HG02970 (cell line): ENCODE results near the gene HINFP.
"Not testable (repeated sequence)": the region's sequence is repeated elsewhere in the genome, so short reads cannot be mapped to it uniquely, and the experiment has no call there.

Experiments used
- ATAC-seq: cut with Tn5 transposase; IDR thresholded peaks from one replicate; pipeline ENCODE4 v1.9.1; 2021; ENCODE audit warnings: mild to moderate bottlenecking, moderate library complexity, moderate number of reproducible peaks; ENCODE audit not compliant: unreplicated experiment, low FRiP score

Gene HINFP

DNA sequence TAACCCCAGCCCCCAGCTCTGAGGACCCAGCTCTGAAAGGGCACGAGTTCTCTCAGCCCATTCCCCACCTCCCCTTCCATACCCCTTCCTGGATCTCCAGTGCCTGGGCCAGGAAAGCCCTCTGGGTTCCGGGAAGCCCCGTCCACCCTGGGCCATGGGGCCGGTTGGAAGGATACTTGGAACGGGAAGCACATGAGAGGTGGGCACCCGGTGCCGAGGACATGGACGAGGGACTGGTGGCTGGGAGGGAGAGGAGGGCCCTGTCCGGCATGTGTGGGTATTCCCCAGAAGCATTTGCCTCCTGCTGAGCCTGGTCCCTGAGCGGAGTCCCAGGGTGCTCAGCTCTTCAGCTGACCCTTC is 5.2 kb upstream of the HINFP start:
- ATAC-seq, result no peak

DNA sequence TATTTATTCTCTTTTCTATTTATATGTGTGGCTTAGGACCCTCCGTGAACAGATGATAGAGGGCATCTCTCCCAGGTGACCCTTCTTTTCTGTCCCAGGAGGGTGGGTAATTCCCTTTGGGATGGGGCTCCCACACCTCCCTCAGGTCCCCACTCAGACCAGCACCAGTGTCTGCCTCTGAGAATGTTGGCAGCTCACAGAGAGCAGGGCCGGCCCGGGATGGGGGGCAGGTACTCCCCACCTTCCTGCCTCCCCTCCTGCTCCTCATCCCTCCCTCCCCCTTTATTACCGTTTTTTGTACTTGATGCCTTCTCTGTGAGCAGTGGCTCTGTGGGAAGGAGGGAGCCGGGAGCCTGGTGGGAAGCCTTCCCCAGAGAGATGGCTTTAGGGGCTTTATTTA is 4.8 kb upstream of the HINFP start:
- ATAC-seq, result no peak

DNA sequence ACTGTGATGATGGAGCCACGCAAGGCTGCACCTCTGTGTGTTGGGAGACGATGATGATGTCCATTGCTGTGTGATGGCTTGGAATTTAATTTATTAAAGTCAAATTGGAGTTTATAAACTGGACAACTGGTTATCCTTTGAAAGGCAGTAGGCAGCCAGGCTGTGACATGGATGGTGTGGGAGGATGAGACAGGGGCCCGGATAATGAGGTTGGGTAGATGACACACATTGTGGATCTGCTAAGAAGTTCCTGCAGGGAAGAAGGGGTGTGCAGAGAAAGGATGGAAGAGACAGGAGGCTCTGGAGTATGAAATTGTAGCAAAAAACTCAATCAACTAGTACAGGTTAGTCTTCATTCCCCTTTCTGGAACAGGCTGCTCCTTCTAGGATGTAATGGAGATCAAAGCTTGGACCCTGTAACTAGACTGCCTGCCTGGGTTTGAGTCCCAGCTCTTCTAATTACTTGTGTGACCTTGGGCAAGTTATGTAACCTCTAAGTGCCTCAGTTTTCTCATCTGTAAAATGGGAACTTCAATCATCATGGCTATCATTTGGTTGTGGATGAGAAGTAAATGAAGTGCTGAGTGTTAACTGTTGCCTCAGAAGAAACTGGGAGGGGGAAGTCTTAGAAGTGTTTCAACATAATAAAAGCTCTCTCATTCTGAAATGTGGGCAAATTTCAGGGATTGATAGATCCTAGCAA is 4.2 kb upstream of the HINFP start:
- no peak for ATAC-seq

DNA sequence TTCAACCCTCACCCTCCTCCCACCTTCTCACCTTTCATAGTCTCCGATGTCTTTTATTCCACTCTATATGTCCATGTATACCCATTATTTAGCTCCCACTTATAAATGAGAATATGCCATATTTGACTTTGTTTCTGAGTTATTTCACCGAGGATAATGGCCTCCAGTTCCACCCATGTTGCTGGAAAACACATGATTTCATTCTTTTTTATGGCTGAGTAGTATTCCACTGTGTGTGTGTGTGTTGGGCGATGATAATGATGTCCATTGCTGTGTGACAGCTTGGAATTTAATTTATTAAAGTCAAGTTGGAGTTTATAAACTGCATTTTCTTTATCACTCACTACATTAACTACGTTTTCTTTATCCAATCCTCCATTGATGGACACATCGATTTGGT is 3.2 kb upstream of the HINFP start:
- ATAC-seq, result no peak

DNA sequence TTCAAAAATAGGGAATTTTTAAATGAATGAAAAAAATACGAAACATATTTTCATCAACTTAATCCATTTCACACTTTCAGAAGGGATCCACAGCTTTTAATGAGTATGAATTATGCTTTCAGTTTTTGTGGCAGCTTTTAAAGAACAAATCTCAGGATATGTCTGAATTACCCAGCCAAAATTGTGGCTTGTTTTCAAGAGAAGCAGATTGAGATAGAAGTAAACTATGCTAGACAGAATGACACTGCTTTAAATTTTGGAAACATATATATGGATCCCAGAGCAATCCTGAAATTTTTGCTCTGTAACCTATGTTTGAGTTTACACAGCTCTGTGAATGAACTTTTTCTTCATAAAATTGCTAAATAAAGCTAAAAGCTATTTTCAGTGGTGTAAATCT is 2.4 kb upstream of the HINFP start:
- ATAC-seq, result no peak

DNA sequence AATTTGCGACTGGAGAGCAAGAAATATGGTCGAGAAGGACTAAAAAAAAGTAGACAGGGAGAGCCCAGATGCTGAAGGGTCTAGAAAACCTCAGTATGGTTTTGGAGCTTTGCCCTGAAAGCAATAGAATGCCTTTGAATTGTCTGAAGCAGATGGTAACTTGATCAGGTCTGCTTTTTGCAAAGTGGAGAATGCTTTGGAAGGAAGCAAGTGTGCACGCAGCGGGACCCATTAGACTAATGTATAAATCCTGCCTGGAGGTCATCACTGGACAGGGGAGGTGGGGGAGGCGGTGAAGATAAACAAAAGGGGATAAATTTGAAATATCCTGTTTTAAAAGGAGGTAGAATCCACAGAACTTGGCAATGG is 757 bp upstream of the HINFP start:
- no peak for ATAC-seq

DNA sequence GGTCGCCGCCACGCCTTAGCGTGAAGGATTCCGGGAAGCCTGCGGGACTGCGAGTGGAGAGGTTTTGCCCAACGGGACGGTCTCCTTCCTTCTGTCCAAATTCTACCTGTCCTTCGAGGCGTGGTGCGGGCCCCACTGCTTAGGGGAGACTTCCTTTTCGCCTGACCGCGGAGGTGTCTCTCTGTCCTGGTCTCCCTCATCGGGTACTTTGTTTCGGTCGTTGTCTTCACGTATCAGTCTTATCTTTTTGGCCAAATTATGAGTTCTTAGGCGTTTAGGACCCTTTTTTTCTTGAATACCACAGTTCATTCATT is 388 bp downstream of the HINFP start:
- ATAC-seq, result no peak

DNA sequence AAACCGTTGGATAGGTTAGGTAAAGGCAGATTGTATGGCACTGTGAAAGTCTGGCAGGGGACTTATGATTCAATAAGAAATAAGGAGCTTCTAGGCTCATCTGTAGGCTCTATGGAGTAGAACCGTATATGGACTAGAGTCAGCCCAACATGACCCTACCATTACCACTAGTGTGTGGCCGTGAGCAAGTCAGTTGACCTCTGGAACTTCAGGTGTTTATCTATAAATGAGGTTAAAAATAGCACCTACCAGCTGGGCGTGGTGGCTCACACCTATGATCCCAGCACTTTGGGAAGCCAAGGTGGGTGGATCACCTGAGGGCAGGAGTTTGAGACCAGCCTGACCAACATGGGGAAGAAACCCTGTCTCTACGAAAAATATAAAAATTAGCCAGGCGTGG is 4.4 kb downstream of the HINFP start:
- no peak for ATAC-seq

DNA sequence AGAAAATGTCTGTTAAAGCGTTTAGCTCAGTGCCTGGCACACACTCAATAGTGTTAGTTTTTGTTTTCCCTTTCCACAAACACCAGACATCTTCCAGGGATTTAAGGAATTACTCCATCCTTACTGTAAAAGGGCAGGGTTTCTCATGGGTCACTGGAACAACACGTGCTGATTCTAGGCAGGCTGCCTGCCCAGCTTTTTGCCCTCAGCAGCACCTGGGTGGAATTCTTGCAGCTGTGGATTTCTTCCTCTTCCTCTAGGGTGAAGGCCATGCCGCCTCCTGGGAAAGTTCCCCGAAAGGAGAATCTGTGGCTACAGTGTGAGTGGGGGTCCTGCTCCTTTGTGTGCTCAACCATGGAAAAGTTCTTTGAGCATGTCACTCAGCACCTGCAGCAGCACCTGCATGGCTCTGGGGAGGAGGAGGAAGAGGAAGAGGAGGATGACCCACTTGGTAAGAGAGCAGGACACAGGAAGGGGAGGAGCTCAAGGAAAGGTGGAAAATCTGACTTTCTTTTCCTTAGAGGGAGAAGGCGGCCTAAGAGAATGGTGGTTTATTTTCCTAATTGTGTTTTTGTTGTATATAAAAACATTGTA is 5.4 kb downstream of the HINFP start:
- no peak for ATAC-seq

DNA sequence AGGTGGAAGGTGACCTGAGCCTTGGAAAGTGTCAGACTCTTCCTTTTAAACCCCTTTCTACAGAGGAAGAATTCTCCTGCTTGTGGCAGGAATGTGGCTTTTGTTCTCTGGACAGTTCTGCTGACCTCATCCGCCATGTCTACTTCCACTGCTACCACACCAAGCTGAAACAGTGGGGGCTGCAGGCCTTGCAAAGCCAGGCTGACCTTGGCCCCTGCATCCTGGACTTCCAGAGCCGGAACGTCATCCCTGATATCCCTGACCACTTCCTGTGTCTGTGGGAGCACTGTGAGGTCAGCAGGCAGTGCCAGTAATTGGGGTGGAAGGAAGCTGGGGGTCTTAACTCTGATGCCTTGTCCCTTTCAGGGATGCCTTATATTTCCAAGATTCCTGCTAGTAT is 9.3 kb downstream of the HINFP start:
- no peak for ATAC-seq

DNA sequence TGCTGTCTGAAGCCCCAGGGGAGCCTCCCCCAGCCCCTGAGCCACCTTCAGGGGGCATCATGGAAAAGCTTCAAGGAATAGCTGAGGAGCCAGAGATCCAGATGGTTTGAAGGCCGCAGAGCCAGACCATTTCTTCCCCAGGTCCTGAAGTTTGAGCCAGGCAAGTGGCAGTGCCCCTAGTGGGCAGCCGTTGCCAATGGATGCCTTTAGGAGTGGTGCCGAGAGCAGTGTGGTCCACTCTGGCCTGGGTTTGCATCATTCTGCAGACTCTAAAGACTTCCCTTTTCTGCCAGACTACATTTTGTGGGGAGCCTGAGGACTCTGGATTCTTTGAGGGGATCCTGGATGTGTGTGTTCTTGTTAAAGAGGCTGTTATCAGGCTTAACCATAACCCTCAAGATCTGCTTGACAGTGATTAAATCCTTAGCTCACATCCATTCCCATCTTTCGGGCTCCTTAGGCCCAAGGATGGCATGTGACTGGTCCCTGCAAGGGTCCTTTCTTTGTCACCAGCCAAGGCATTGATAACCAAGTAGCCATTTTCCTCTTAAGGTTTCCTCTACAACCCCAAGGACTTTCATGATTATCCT is 13.1 kb downstream of the HINFP start:
- no peak for ATAC-seq

DNA sequence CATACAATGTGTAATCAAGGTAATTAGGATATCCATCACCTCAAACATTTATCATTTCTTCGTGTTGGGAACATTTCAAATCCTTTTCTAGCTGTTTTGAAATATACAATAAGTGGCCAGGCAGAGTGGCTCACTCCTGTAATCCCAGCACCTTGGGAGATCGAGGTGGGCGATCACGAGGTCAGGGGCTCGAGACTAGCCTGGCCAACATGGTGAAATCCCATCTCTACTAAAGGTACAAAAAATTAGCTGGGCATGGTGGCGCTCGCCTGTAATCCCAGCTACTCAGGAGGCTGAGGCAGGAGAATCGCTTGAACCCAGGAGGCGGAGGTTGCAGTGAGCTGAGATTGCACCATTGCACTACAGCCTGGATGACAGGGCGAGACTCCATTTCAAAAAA is 17.9 kb downstream of the HINFP start:
- not testable (repeated sequence) for ATAC-seq

DNA sequence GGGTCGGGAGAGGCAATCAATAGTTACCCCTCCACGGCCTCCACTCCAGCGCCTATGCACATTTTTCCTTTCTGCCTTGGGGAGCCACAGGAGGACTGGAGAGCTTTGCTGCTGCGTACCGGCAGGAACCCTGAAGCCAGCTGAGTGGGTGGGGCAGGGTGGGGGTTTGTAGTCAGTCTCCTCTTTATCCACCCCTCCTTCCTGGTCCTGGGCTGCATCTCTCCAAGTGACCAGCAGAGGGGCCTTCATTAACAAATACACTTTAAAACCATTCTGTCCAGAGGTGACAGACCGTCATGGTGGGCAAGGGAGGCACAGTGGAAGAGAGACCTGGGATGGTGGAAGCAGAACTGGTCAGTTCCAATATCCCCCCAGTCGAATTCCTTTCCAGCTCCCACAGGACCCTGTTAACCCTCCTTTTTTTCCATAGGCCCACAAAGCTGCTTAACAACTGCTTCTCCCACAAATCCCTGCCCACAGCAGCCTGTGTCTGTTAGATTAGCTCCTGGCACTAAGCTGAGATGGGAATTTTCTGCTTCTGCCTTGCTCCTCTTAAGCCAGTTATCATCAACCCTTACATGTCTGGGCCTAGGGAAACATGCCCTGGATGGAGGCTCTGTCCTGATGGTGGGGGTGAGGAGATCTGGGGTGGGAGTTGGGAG is 23.6 kb downstream of the HINFP start:
- ATAC-seq, result no peak

DNA sequence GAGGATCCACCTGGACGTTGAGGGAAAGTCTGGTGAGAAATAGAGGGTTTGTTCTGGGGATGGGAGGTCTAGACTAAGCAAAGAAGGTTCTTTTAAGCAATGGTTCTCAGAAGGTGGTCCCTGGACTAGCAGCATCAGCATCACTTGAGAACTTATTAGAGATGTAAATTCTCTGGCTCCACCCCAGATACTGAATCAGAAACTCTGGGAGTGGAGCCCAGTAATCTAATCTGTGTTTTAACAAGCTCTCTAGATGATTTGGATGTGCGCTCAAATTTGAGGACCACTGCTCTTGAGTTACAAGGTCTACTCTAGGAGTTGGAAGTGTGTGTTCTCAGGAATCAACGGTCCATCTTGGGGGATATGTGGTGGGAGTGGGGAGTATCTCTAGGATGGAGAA is 24.2 kb downstream of the HINFP start:
- ATAC-seq, result no peak

DNA sequence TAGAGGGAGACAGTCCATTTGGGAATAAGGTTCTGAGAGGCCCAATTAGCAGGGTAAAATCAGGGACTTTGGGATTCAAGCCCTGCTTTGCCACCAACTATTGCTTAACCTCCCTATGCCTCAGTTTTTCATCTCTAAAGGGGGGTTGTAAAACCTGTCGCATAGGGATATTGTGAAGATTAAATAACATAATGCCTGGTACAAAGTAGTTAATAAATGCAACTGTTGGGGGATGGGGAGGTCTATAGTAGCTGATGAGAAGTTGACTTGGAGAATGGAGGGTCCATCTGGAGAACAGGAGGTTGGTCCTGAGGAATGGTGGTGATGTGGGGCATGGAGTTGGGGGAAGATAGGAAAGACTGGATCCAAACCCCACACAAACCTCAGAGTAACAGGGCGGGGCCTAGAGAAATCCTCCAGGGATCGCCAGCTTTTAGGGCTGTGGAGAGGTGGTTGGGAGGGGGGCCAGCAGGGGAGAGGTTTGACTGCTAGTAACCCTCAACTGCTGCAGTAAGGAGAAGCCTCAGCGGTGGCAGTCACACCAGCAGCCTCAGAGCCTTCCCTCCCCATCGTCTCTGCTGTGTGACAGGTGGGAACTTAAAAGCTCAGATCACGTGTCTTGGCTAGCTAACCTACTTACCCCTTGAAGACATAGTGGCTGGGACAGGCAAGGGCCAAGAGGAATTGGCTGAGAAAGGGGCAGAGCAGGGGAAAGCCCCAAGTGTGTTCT is 26.4 kb downstream of the HINFP start:
- ATAC-seq, result no peak

DNA sequence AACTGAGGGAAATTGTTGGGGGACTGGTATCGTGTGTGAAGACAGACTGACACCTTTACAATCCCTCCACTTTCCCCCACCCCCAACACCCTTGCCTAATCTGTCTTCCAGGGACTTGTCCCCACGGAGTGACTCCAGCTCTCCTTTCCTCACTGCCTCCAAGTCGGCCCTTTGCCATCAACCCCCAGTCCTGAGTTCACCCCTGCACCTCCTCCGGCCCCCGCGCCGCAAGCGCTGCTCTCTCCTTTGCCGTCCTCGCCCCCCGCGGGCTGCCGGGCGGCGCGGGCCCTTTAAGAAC is 27.3 kb downstream of the HINFP start:
- no peak for ATAC-seq

DNA sequence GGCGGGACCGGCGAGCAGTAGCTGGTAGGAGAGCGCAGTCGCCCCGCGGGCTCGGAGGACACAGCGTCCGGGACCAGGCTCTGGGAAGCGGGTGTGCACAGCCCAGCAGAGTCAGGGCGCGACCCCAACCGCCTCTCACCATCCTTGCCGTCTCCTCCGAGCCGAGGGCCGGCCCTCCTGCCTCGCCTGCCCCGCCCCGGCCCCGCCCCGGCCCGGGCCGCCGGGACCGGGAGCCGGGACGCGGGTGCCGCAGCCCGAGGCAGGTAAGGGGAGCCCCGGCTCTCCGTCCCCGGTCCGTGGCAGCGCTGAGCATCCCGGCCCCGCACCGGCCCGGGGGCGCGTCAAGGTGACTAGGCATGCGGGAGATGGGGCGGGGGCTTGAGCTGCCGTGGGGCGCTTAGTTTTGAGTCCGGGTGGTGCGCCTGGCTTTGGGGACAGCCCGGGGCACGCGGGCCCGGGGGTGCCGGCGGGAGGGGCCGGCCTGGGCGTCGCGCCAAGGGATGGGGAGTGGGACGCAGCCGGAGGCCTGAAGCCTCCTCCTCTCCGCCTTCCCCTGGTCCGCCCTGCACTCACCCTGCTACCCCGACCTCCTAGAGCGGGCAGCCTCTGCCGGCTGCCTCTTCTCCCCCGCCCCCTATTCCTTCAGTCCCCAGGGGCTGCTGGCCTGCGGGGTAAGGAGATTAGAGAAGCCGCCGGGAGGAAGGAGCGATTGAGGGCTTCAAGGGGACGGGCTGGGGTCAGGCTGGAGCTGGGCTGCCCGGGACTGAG is 27.8 kb downstream of the HINFP start, which contains the start of gene ABCG4:
TSS of gene ABCG4 (plus strand) at position 35 of the 768 bp plus-strand sequence. CDS start 914 bp downstream, outside the sequence.
- ATAC-seq, result no peak

DNA sequence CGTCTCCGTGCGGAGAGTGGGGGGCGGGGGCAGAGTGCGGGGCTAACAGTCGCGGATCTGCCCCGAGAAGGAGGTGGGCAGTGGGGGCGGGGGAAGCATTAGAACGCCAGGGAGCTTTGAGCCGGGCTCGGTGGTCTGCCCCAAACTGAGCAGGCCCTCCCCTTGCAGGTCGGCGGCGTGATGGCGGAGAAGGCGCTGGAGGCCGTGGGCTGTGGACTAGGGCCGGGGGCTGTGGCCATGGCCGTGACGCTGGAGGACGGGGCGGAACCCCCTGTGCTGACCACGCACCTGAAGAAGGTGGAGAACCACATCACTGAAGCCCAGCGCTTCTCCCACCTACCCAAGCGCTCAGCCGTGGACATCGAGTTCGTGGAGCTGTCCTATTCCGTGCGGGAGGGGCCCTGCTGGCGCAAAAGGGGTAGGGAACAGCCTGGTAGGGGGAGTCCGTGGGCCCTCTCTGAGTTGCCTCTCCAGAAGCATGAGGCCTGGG is 28.5 kb downstream of the HINFP start:
- ATAC-seq, result no peak

DNA sequence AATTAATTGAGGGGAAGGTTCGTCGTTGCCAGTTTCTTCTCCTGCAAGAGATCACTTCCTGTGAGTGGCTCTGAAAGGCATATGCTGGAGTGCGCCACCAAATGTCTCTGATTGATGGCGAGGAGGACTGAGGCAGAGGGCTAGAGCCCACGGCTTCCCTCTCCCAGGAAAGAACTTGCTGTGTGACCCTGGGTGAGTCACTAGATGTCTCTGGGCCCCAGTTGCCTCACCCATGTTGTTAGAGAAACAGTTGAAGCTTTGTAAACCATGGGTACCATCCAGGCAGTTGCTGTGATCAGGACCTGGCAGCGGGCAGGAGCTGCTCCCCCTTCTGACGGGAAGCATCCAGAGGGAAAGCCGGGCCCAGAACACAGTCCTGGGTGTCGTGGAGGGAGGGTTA is 30.7 kb downstream of the HINFP start:
- ATAC-seq, result no peak

DNA sequence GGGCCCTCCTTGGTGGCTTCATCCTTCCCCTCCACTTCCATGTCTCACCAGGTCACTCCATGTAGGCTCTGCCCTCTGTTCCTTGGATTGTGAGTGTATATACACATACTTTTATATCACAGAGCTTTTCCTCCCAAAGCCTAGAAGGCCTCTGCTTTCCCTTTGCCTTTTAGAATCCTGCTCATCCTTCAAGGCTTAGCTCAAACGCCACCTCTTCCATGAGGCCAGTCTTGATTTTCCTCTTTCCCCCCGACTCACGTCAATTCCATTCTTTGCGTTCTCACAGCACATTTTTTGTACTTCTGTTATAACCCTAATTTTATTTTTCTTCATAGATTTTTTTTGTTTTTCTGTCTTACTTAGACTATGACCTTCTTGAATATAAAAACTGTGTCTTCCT is 31.2 kb downstream of the HINFP start:
- ATAC-seq, result no peak
